GM12878 (cell line): ENCODE results near the gene ADCY5. TPM values are rescaled to one million over a fixed set of nuclear protein-coding genes. Genes with fewer than 3 reads are reported as not detected.

ENCODE experiments used
- ATAC-seq: fragments of 200-7000 bp; cut with Tn5 transposase; 3 replicates; pipeline ENCODE4 v1.9.1; 2020; ENCODE audit warnings: mild to moderate bottlenecking, moderate library complexity
- BruUV-seq: library from RNA; stranded (reverse); fragments of 400-500 nt; replicated peaks from 2 replicates; lab custom pipeline; 2021; lab: Mats Ljungman, UMichigan
- CTCF ChIA-PET: fragments of 300-600 bp; sonication (Branson Sonifier 250); formaldehyde crosslinking; extraction: SDS; loops from one replicate; lab custom pipeline; 2021; ENCODE audit warnings: inconsistent platforms; lab: Yijun Ruan, JAX
- POLR2A ChIA-PET: fragments of 350-600 bp; formaldehyde crosslinking; extraction: SDS; loops from one replicate; lab custom pipeline; 2021; ENCODE audit warnings: inconsistent platforms; lab: Charles Lee
- RAD21 ChIA-PET: fragments of 300-600 bp; sonication (Branson Sonifier 250); formaldehyde crosslinking; loops from one replicate; lab custom pipeline; 2023; ENCODE audit warnings: antibody characterized with exemption; ENCODE audit not compliant: unreplicated experiment; lab: Charles Lee
- SMC1A ChIA-PET: fragments of 300-600 bp; sonication (Branson Sonifier 250); formaldehyde crosslinking; loops from one replicate; lab custom pipeline; 2023; ENCODE audit not compliant: unreplicated experiment, uncharacterized antibody; lab: Charles Lee
- DNase-seq: peaks from one replicate; pipeline ENCODE4 v3.0.0-alpha.2; 2011; ENCODE audit warnings: low read depth, low spot score
- FAIRE-seq: peaks from 3 replicates; lab custom pipeline; 2011; peaks lifted over from hg19 to GRCh38; lab: Jason Lieb, UNC
- H2AFZ ChIP-seq: 2 replicates; pipeline ENCODE4 v1.6.0; 2011; ENCODE audit warnings: low read depth, low read length, control low read depth; ENCODE audit not compliant: control insufficient read depth
- H3K27ac ChIP-seq: 2 replicates; pipeline ENCODE4 v1.5.1; 2011; ENCODE audit warnings: control low read depth; ENCODE audit not compliant: control insufficient read depth, insufficient read depth
- H3K27me3 ChIP-seq, 2 experiments: replicated peaks in 1 of 2; 2 replicates each; pipeline versions ENCODE4 v1.6.0 to v1.6.1; 2011; ENCODE audit warnings: low read length in 1 of 2; ENCODE audit not compliant: control insufficient read depth in 2 of 2, insufficient read depth in 2 of 2
- H3K36me3 ChIP-seq, 2 experiments: 2 replicates each; pipeline ENCODE4 v1.5.1; 2011; ENCODE audit warnings: low read length in 1 of 2; ENCODE audit not compliant: control insufficient read depth in 2 of 2, insufficient read depth in 2 of 2
- H3K4me1 ChIP-seq: 2 replicates; pipeline ENCODE4 v1.6.1; 2011; ENCODE audit warnings: mild to moderate bottlenecking, low read length, moderate library complexity, mixed read lengths; ENCODE audit not compliant: control insufficient read depth, insufficient read depth
- H3K4me2 ChIP-seq: 2 replicates; pipeline ENCODE4 v1.6.0; 2011; ENCODE audit warnings: control low read depth; ENCODE audit not compliant: control insufficient read depth, insufficient read depth
- H3K4me3 ChIP-seq: fragments of 200-600 bp; sonication (generic); 2 replicates; pipeline ENCODE4 v1.5.1; 2016
- H3K79me2 ChIP-seq: 2 replicates; pipeline ENCODE4 v1.6.0; 2011; ENCODE audit warnings: low read length; ENCODE audit not compliant: control insufficient read depth, insufficient read depth
- H3K9ac ChIP-seq: 2 replicates; pipeline ENCODE4 v1.8.0; 2011; ENCODE audit warnings: low read length, control low read depth, mixed read lengths; ENCODE audit not compliant: control insufficient read depth, insufficient read depth
- H3K9me3 ChIP-seq: replicated peaks from 3 replicates; pipeline ENCODE4 v1.5.1; 2011; ENCODE audit warnings: mild to moderate bottlenecking, low read length; ENCODE audit not compliant: control insufficient read depth, insufficient read depth
- H4K20me1 ChIP-seq: 2 replicates; pipeline ENCODE4 v1.6.0; 2011; ENCODE audit not compliant: control insufficient read depth, insufficient read depth
- BCLAF1 ChIP-seq: fragments of 450-650 bp; IDR thresholded peaks from 2 replicates; pipeline ENCODE4 v1.6.1; 2017; ENCODE audit warnings: antibody characterized with exemption, mild to moderate bottlenecking, moderate library complexity
- CBX5 ChIP-seq: sonication (generic); IDR thresholded peaks from 2 replicates; pipeline ENCODE4 v1.6.1; 2016; ENCODE audit warnings: low read depth, moderate library complexity, mild to moderate bottlenecking, inconsistent platforms
- CHD2 ChIP-seq: IDR thresholded peaks from 2 replicates; pipeline ENCODE4 v1.6.1; 2011; ENCODE audit warnings: low read depth, low read length, improper control_type of control experiment, borderline replicate concordance
- NFYA ChIP-seq: IDR thresholded peaks from 2 replicates; pipeline ENCODE4 v1.6.1; 2011; ENCODE audit warnings: low read depth, mild to moderate bottlenecking, low read length, improper control_type of control experiment, borderline replicate concordance
- RAD21 ChIP-seq: IDR thresholded peaks from 2 replicates; pipeline ENCODE4 v1.6.1; 2011; ENCODE audit warnings: mild to moderate bottlenecking, low read depth, low read length, moderate library complexity; ENCODE audit not compliant: insufficient read depth
- SMARCA5 ChIP-seq: fragments of 450-650 bp; IDR thresholded peaks from 2 replicates; pipeline ENCODE4 v1.6.1; 2017; ENCODE audit warnings: mild to moderate bottlenecking
- STAT1 ChIP-seq: fragments of 450-650 bp; conservative IDR thresholded peaks from 2 replicates; pipeline ENCODE4 v1.6.1; 2014; ENCODE audit warnings: antibody characterized with exemption, mild to moderate bottlenecking
- STAT3 ChIP-seq: IDR thresholded peaks from 2 replicates; pipeline ENCODE4 v1.6.1; 2011; ENCODE audit warnings: low read depth, low read length, improper control_type of control experiment
- TAF1 ChIP-seq: IDR thresholded peaks from 2 replicates; pipeline ENCODE4 v1.6.1; 2011; ENCODE audit warnings: mild to moderate bottlenecking, low read depth, low read length, borderline replicate concordance
- TCF12 ChIP-seq: IDR thresholded peaks from 2 replicates; pipeline ENCODE4 v1.6.1; 2011; ENCODE audit warnings: low read depth, mild to moderate bottlenecking, low read length
- ZNF622 ChIP-seq: fragments of 450-650 bp; IDR thresholded peaks from 2 replicates; pipeline ENCODE4 v1.6.1; 2017; ENCODE audit warnings: mild to moderate bottlenecking, inconsistent platforms
- WGBS: methylation state at CpG from one replicate; pipeline ENCODE4 v1.1.6; 2016; ENCODE audit warnings: low lambda C conversion rate; ENCODE audit not compliant: insufficient replicate concordance, insufficient coverage; ENCODE audit errors: missing lambda C conversion rate; 5-methylcytosine and 5-hydroxymethylcytosine counted together
- in situ Hi-C: fragments of 300-500 bp; cut with MboI; formaldehyde crosslinking; loops from 9 replicates; pipeline ENCODE4 v1.14.3; 2018; ENCODE audit warnings: mixed read lengths
- intact Hi-C: fragments of 100-400 bp; cut with micrococcal nuclease; formaldehyde crosslinking; loops from one replicate; pipeline ENCODE4 v1.14.2; 2022; ENCODE audit not compliant: unreplicated experiment
- polyA plus RNA-seq, 11 experiments: library from polyadenylated mRNA; depleted of rRNA in 4 of 11; unstranded in 6 of 11; stranded (reverse) in 5 of 11; fragments of >200 nt; fragmentation: Nextera tagmentation in 4 of 11; fragmentation: Illumina TruSeq in 1 of 11; extraction: Ambion mirVana in 4 of 11; extraction: Trizol in 1 of 11; gene quantifications; 1 replicate in 1 of 11; 2 replicates in 10 of 11; pipeline versions ENCODE4 v1.2.1 to v1.2.3, GENCODE V29; 2011 to 2016; ENCODE audit warnings: inconsistent platforms in 2 of 11, missing spikeins in 2 of 11, low read depth in 1 of 11
- total RNA-seq, 4 experiments: library from RNA; depleted of rRNA in 3 of 4; stranded (reverse); fragments of >200 nt in 3 of 4; fragmentation: Illumina TruSeq in 1 of 4; extraction: Trizol in 1 of 4; gene quantifications; 2 replicates each; pipeline versions ENCODE4 v1.2.1 to v1.2.3, GENCODE V29; 2013 to 2021

ADCY5 gene
- total and polyA plus RNA-seq, 10 of the 15 experiments (the other 5 are each of a cell fraction or from before 2014, with no cell fraction given) = under 0.01 to 0.24 (median 0.02) TPM; not detected in 4

- TF ChIP-seq CHD2 (no peak), STAT1 (no peak), SMARCA5 (no peak), NFYA (no peak), ZNF622 (no peak), TCF12 (no peak), CBX5 (no peak), STAT3 (no peak), BCLAF1 (no peak), TAF1 (no peak), RAD21 (no peak)
- ChIA-PET RAD21 (no interaction called here), SMC1A (no interaction called here), CTCF (interaction anchor here (0.9 kb wide), 1 partner anchor 10 kb away, joined by 3 read pairs; no protein-coding TSS in a partner anchor), POLR2A (interaction anchor here (0.5 kb wide), 1 partner anchor 24 kb away, joined by 3 read pairs; no protein-coding TSS in a partner anchor)
- Histone ChIP-seq H4K20me1 (no peaks in the 10 kb centered on the region), H3K9ac (no peak overlapping the region), H3K27ac (no peak overlapping the region), H3K4me3 (no peak overlapping the region), H3K79me2 (no peaks in the 10 kb centered on the region), H3K4me1 (no peaks in the 10 kb centered on the region), H3K36me3 (no peaks in the 10 kb centered on the region), H3K9me3 (no peaks in the 10 kb centered on the region), H3K27me3 (peaks cover 0 to 2% of the 10 kb centered on the region in 2 experiments; a peak in 1 of 4 replicates), H3K4me2 (no peak overlapping the region), H2AFZ (no peak overlapping the region)
- no TSS peak for BruUV-seq
- under 1% methylated on average over 7 of the region's 7 CpGs for WGBS
- DNase-seq (no peak), ATAC-seq (no peak), FAIRE-seq (no peak)
- in situ Hi-C loops (no loop called here), intact Hi-C loops (no loop called here)
Measured at GRCh38 chr3:123442908-123443307, 6.0 kb downstream of the ADCY5 start.
